Osteocyte (in vitro differentiated cells): Measurements from ENCODE around the gene STXBP6. TPM values are rescaled to one million over a fixed set of nuclear protein-coding genes. Genes with fewer than 3 reads are reported as not detected.

Experiments
- DNase-seq: peaks from one replicate; pipeline ENCODE4 v3.0.0; 2021; ENCODE audit warnings: mixed read lengths; ENCODE audit not compliant: unreplicated experiment; ENCODE audit errors: extremely low spot score
- H3K27ac Mint-ChIP-seq: one replicate; pipeline ENCODE4 v1.8.0; 2021; ENCODE audit warnings: mild to moderate bottlenecking, mixed read lengths; ENCODE audit not compliant: unreplicated experiment
- H3K27me3 Mint-ChIP-seq: one replicate; pipeline ENCODE4 v1.8.0; 2021; ENCODE audit warnings: mixed read lengths; ENCODE audit not compliant: unreplicated experiment
- H3K36me3 Mint-ChIP-seq: one replicate; pipeline ENCODE4 v1.8.0; 2021; ENCODE audit warnings: mixed read lengths; ENCODE audit not compliant: unreplicated experiment
- H3K4me1 Mint-ChIP-seq: one replicate; pipeline ENCODE4 v1.8.0; 2021; ENCODE audit warnings: mixed read lengths; ENCODE audit not compliant: unreplicated experiment
- H3K4me3 Mint-ChIP-seq: one replicate; pipeline ENCODE4 v1.8.0; 2021; ENCODE audit warnings: mild to moderate bottlenecking, moderate library complexity, mixed read lengths; ENCODE audit not compliant: unreplicated experiment
- H3K9me3 Mint-ChIP-seq: one replicate; pipeline ENCODE4 v1.8.0; 2021; ENCODE audit warnings: mixed read lengths; ENCODE audit not compliant: unreplicated experiment
- CTCF ChIP-seq: fragments of 200-600 bp; sonication (generic); IDR thresholded peaks from 2 replicates; pipeline ENCODE4 v1.5.0; 2021; ENCODE audit warnings: antibody characterized with exemption, mild to moderate bottlenecking, moderate library complexity
- total RNA-seq: library from RNA; stranded (reverse); gene quantifications from 2 replicates; pipeline ENCODE4 v1.2.1, GENCODE V29; 2021

STXBP6 gene
- total RNA-seq, 1 donor from 2014 or later, result 6.4 TPM

GRCh38 chr14:24818058-24818822 lies 231.7 kb downstream of the STXBP6 start:
- peaks cover 9% of the 10 kb centered on the region for H3K27me3 Mint-ChIP-seq
- peaks cover 12% of the 10 kb centered on the region for H3K4me1 Mint-ChIP-seq
- no peak for TF ChIP-seq CTCF
- no peak overlapping the region for H3K4me3 Mint-ChIP-seq
- H3K36me3 Mint-ChIP-seq, result peaks cover 3% of the 10 kb centered on the region
- H3K27ac Mint-ChIP-seq, result peak overlapping the region; percentile 43
- no peaks in the 10 kb centered on the region for H3K9me3 Mint-ChIP-seq
- DNase-seq, result no peak

DNA sequence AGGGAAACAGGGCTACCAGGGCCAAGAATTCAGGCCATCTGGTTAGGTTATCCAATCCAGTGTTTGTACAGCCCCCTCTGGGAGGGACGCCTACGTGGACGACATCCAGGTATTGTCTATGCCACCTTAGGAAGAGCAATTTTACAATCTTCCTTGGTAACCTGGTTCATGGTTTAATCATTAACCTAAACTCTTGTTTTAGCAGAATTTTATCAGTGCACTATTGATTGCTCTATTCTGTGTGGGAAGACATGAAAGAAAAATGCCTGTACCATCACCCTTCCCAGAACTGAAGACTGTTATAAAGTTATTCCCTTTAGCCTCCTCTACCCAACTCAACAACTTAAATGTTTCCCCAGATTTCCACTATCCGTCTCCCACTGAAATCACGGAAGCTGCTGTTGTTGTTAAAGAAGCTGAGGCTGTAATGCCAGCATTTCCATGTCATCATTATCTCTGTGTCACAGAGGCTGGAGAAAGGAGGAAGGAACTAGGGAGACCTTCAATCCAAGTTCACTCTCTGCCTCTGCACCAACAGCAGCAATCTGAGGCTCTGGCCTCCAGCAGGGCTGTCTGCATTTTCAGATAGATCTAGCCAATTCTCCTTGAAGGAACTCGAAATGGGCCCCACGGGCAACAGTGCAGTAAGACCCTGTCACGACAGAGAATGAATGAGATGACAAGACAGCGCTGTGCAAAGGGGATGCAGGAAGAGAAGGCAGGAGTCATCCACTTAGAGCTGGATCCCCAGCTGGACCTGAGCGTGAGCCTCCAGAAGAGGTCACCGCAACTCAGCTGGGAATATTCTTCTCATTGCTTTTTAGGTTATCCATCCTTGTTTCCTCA lies 232.5 kb downstream of the STXBP6 start:
- peaks cover 9% of the 10 kb centered on the region for H3K27me3 Mint-ChIP-seq
- no peak for DNase-seq
- H3K27ac Mint-ChIP-seq, result peak overlapping the region; percentile 58
- no peaks in the 10 kb centered on the region for H3K9me3 Mint-ChIP-seq
- H3K4me3 Mint-ChIP-seq, result no peak overlapping the region
- H3K36me3 Mint-ChIP-seq, result no peaks in the 10 kb centered on the region
- peak; percentile 82 for TF ChIP-seq CTCF
- H3K4me1 Mint-ChIP-seq, result peaks cover 12% of the 10 kb centered on the region

GRCh38 chr14:24816929-24817211 lies 233.1 kb downstream of the STXBP6 start:
- no peak for TF ChIP-seq CTCF

GRCh38 chr14:24816011-24816928 lies 233.7 kb downstream of the STXBP6 start:
- Mint-ChIP-seq H3K4me3 (no peak overlapping the region), H3K27ac (no peak overlapping the region), H3K36me3 (no peaks in the 10 kb centered on the region), H3K4me1 (peaks cover 14% of the 10 kb centered on the region), H3K9me3 (no peaks in the 10 kb centered on the region), H3K27me3 (no peaks in the 10 kb centered on the region)
- TF ChIP-seq CTCF, result no peak
- no peak for DNase-seq

More at GRCh38 chr14:24816929-24817211, 233.1 kb downstream of the STXBP6 start:
- no peaks in the 10 kb centered on the region for H3K36me3 Mint-ChIP-seq
- H3K4me1 Mint-ChIP-seq, result peaks cover 13% of the 10 kb centered on the region
- no peak for DNase-seq
- H3K27ac Mint-ChIP-seq, result no peak overlapping the region
- H3K9me3 Mint-ChIP-seq, result no peaks in the 10 kb centered on the region
- no peak overlapping the region for H3K4me3 Mint-ChIP-seq
- peaks cover 5% of the 10 kb centered on the region for H3K27me3 Mint-ChIP-seq
